ENCODE data around the gene ZNF490.

DNA sequence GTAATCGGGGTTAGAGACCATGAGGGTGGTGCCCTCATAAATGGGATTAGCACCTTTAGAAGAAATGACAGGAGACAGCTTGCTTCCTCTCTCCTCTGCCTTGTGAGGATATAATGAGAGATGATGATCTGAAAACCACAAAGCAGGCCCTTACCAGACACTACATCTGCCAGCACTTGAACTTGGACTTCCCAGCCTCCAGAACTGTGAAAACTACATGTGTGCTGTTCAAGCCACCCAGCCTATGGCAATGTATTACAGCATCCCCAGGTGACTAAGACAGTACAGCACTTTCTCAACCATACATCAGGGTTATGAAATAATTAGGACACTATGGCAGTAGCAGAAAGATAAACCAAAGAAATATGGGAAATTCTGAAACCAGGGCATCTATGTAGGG, 66.8 kb downstream of the ZNF490 start:
- TF ChIP-seq, protein P1, sequence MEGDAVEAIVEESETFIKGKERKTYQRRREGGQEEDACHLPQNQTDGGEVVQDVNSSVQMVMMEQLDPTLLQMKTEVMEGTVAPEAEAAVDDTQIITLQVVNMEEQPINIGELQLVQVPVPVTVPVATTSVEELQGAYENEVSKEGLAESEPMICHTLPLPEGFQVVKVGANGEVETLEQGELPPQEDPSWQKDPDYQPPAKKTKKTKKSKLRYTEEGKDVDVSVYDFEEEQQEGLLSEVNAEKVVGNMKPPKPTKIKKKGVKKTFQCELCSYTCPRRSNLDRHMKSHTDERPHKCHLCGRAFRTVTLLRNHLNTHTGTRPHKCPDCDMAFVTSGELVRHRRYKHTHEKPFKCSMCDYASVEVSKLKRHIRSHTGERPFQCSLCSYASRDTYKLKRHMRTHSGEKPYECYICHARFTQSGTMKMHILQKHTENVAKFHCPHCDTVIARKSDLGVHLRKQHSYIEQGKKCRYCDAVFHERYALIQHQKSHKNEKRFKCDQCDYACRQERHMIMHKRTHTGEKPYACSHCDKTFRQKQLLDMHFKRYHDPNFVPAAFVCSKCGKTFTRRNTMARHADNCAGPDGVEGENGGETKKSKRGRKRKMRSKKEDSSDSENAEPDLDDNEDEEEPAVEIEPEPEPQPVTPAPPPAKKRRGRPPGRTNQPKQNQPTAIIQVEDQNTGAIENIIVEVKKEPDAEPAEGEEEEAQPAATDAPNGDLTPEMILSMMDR (IDR thresholded peaks at IDR 0.05; ENCODE audit: low read depth, low read length, poor library complexity, severe bottlenecking): no peak
- no peak for TF ChIP-seq EZH2phosphoT487 (IDR thresholded peaks at IDR 0.05; ENCODE audit: borderline replicate concordance, low read length)

Measured in DOHH2 (cell line).